GM23248 (cell line): ENCODE measurements around the gene PLCD3.

Source experiments
- EZH2 ChIP-seq: fragments of 200-600 bp; sonication (generic); IDR thresholded peaks from 2 replicates; pipeline ENCODE4 v1.6.1; 2018; ENCODE audit warnings: antibody characterized with exemption, mild to moderate bottlenecking; ENCODE audit not compliant: insufficient read depth, poor library complexity, severe bottlenecking
- EZH2phosphoT487 ChIP-seq: fragments of 200-600 bp; sonication (generic); IDR thresholded peaks from 2 replicates; pipeline ENCODE4 v1.6.1; 2018; ENCODE audit warnings: antibody characterized with exemption, moderate library complexity, mild to moderate bottlenecking, low read depth; ENCODE audit not compliant: insufficient read depth

DNA sequence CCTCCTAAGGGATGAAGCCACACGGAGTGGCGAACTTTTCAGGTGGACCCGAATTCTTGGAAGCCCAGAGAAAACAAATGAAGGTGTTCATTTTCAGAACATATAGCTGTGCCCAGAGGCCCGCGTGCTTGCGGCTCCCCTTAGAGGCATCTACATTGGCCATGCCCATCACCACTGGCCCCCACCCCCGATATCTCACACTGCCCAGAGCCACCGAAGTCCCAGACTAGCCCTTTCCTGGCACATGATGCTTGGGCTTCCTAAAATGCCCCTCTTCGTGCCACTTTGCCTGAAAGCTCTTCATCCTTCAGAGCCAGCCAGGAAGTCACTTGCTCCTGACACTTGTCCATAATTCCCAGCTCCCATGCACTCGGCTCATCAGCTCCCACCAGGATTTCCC, 13.9 kb upstream of the PLCD3 start:
- TF ChIP-seq EZH2 (no peak), EZH2phosphoT487 (no peak)
